Neuron (in vitro differentiated cells): Measurements from ENCODE around the gene PHTF2.
"Not testable (repeated sequence)": the region's sequence is repeated elsewhere in the genome, so short reads cannot be mapped to it uniquely, and the experiment has no call there.

Experiments used
- H2AFZ ChIP-seq: one replicate; pipeline ENCODE4 v1.6.1; 2013; ENCODE audit warnings: low read depth, mild to moderate bottlenecking, inconsistent platforms, low read length, moderate library complexity
- H3K27me3 ChIP-seq: one replicate; pipeline ENCODE4 v1.6.1; 2013; ENCODE audit warnings: low read length; ENCODE audit not compliant: insufficient read depth
- H3K36me3 ChIP-seq: one replicate; pipeline ENCODE4 v1.6.1; 2013; ENCODE audit warnings: low read length; ENCODE audit not compliant: insufficient read depth
- H3K4me1 ChIP-seq: one replicate; pipeline ENCODE4 v1.6.1; 2013; ENCODE audit warnings: low read length; ENCODE audit not compliant: insufficient read depth
- H3K4me3 ChIP-seq: 2 replicates; pipeline ENCODE4 v1.5.1; 2013; ENCODE audit warnings: mild to moderate bottlenecking, low read length, moderate library complexity
- H3K9me3 ChIP-seq: one replicate; pipeline ENCODE4 v1.6.1; 2013; ENCODE audit warnings: low read length

PHTF2 gene

GRCh38 chr7:77983973-77984372, 185.4 kb downstream of the PHTF2 start:
- H3K36me3 ChIP-seq: no peaks in the 10 kb centered on the region
- no peaks in the 10 kb centered on the region for H3K9me3 ChIP-seq
- no peaks in the 10 kb centered on the region for H3K4me1 ChIP-seq
- no peaks in the 10 kb centered on the region for H3K27me3 ChIP-seq
- no peak overlapping the region for H3K4me3 ChIP-seq
- no peak overlapping the region for H2AFZ ChIP-seq

- Histone ChIP-seq H3K27me3 (no peaks in the 10 kb centered on the region), H2AFZ (no peak overlapping the region), H3K4me1 (no peaks in the 10 kb centered on the region), H3K4me3 (no peak overlapping the region), H3K9me3 (no peaks in the 10 kb centered on the region), H3K36me3 (no peaks in the 10 kb centered on the region)
Observed at GRCh38 chr7:77985232-77985973, 186.8 kb downstream of the PHTF2 start.

DNA sequence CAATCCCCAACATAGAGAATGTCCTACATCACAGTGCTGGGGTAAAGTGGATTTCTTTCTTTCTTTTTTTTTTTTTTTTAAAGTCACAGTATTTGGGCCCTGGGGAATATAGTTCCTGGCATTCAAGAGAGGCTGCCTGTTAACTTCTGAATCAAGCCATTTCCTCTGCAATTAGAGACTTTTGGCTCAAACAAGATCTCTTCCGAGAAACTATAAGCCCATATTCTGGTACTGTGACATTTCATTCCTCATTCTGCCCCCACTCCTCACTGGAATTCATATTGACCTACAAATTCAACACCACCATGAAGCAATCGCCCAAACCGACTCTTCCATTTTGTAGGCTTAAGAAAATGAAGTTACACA, 187.4 kb downstream of the PHTF2 start:
- Histone ChIP-seq H3K4me1 (no peaks in the 10 kb centered on the region), H3K9me3 (no peaks in the 10 kb centered on the region), H3K4me3 (no peak overlapping the region), H3K27me3 (no peaks in the 10 kb centered on the region), H3K36me3 (no peaks in the 10 kb centered on the region), H2AFZ (no peak overlapping the region)

DNA sequence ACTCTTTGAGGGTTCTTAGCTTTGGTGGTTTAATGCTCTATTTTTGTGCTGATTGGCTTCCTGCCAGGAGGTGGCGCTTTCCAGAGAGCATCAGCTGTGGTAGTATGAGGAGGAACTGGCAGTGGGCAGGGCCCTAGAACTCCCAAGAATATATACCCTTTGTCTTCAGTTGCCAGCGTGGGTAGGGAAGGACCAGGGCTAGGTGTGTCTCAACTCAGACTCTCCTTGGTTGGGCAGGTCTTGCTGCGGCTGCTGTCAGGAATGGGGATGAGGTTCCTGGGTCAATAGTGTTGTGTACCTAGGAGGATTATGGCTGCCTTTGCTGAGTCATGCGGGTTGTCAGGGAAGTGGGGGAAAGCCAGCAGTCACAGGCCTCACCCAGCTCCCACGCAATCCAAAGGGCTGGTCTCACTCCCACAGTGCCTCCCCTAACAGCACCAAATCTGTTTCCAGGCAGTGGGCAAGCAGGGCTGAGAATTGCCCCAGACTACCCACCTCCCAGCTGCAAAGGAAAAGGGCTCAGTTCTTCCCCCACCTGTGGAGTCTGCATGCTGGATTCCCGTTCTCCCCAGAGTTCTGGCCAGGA, 191.5 kb downstream of the PHTF2 start:
- Histone ChIP-seq H3K9me3 (no peaks in the 10 kb centered on the region), H2AFZ (no peak overlapping the region), H3K36me3 (no peaks in the 10 kb centered on the region), H3K27me3 (no peaks in the 10 kb centered on the region), H3K4me1 (no peaks in the 10 kb centered on the region), H3K4me3 (no peak overlapping the region)

- no peak overlapping the region for H2AFZ ChIP-seq
- no peaks in the 10 kb centered on the region for H3K36me3 ChIP-seq
- no peak overlapping the region for H3K4me3 ChIP-seq
- H3K4me1 ChIP-seq: no peaks in the 10 kb centered on the region
- no peaks in the 10 kb centered on the region for H3K27me3 ChIP-seq
- H3K9me3 ChIP-seq: no peaks in the 10 kb centered on the region
Observed at GRCh38 chr7:77991656-77992055, 193.1 kb downstream of the PHTF2 start.

GRCh38 chr7:77993838-77994237, 195.3 kb downstream of the PHTF2 start:
- no peak overlapping the region for H2AFZ ChIP-seq
- no peaks in the 10 kb centered on the region for H3K27me3 ChIP-seq
- no peaks in the 10 kb centered on the region for H3K36me3 ChIP-seq
- H3K4me1 ChIP-seq: no peaks in the 10 kb centered on the region
- no peak overlapping the region for H3K4me3 ChIP-seq
- peaks cover 2% of the 10 kb centered on the region for H3K9me3 ChIP-seq

- Histone ChIP-seq H2AFZ (no peak overlapping the region), H3K9me3 (peaks cover 2% of the 10 kb centered on the region), H3K4me3 (no peak overlapping the region), H3K36me3 (no peaks in the 10 kb centered on the region), H3K4me1 (no peaks in the 10 kb centered on the region), H3K27me3 (no peaks in the 10 kb centered on the region)
Observed at GRCh38 chr7:77995717-77996116, 197.1 kb downstream of the PHTF2 start.

DNA sequence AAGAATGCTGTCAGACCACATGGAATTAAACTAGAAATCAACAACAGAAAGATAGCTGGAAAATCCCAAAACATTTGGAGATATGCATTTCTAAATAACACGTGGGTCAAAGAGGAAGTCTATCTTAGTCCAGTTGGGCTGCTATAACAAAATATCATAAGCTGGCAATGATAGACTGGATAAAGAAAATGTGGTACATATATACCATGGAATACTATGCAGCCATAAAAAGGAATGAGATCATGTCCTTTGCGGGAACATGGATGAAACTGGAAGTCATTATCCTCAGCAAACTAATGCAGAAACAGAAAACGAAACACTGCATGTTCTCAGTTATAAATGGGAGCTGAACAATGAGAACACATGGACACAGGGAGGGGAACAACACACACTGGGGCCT, 200.6 kb downstream of the PHTF2 start:
- H2AFZ ChIP-seq, H3K36me3 ChIP-seq, H3K9me3 ChIP-seq, H3K4me3 ChIP-seq, H3K27me3 ChIP-seq, H3K4me1 ChIP-seq: not testable (repeated sequence)

DNA sequence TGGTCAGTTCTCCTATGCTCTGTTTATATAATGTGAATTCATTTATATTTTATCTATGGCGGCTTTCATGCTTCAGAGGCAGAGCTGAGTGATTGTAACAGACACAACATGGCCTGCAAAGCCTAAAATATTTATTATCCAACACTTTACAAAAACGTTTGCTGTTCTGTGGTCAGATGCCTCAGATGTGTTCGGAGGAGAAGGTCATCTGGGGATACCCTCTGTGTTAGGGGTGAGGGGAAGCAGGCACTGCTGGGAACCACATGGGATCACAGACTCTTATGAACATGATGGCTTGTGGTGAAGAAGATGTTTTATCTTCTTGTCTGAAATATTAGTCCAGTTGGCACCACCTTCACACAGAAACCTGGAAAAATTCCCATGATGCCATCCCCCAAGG, 203.4 kb downstream of the PHTF2 start:
- Histone ChIP-seq H3K4me1 (no peaks in the 10 kb centered on the region), H3K36me3 (no peaks in the 10 kb centered on the region), H3K9me3 (peaks cover 2% of the 10 kb centered on the region), H2AFZ (no peak overlapping the region), H3K27me3 (no peaks in the 10 kb centered on the region), H3K4me3 (no peak overlapping the region)

- Histone ChIP-seq H2AFZ (no peak overlapping the region), H3K36me3 (no peaks in the 10 kb centered on the region), H3K9me3 (peaks cover 2% of the 10 kb centered on the region), H3K27me3 (no peaks in the 10 kb centered on the region), H3K4me3 (no peak overlapping the region), H3K4me1 (no peaks in the 10 kb centered on the region)
Observed at GRCh38 chr7:78002715-78003114, 204.1 kb downstream of the PHTF2 start.

DNA sequence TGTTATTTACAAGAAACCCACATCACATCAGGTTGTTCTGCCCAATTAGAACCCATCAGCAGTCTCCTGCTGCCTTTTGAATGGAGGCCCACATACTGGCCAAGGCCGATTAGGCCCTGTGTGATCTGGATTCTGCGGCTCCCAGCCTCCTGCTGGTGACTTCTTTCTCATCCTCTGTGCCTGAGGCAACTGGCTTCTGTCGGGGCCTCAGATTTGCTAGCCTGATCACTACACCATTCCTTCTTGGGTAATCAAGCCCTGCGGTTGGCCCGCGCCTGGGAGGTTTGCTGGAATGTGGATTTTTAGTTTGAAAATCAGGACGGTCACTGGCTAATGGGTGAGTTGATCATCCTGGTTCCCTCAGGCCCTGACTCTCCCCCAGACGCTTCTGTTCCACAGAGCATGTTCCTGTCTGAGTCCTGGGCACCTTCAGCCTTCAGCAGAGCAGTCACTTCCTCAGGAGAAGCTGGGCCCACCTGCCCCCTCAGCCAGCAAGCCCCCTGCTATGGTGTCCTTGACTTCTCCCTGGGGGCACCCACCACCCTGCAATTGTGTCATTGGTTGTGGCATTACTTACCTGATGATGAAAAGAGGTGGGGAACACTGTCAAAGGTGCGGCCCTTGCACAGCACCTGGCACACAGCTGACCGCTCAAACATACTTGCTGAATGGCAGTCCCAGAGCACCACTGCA, 207.6 kb downstream of the PHTF2 start:
- H3K9me3 ChIP-seq: no peaks in the 10 kb centered on the region
- H3K4me3 ChIP-seq: no peak overlapping the region
- H3K36me3 ChIP-seq: no peaks in the 10 kb centered on the region
- no peaks in the 10 kb centered on the region for H3K4me1 ChIP-seq
- H2AFZ ChIP-seq: no peak overlapping the region
- no peaks in the 10 kb centered on the region for H3K27me3 ChIP-seq
